K562 (cell line): Measurements from ENCODE around the gene TLE6. TPM values are rescaled to one million over a fixed set of nuclear protein-coding genes. Genes with fewer than 3 reads are reported as not detected.

ENCODE experiments used
- ATF7 ChIP-seq: fragments of 450-650 bp; IDR thresholded peaks from 2 replicates; pipeline ENCODE4 v1.7.1; 2014; ENCODE audit warnings: mild to moderate bottlenecking, moderate library complexity
- DACH1 ChIP-seq: fragments of 450-650 bp; IDR thresholded peaks from 2 replicates; pipeline ENCODE4 v1.6.1; 2018; ENCODE audit not compliant: partially characterized antibody
- EGR1 ChIP-seq: fragments of 450-650 bp; conservative IDR thresholded peaks from 2 replicates; pipeline ENCODE4 v1.6.1; 2017; ENCODE audit warnings: mild to moderate bottlenecking
- ETS2 ChIP-seq: IDR thresholded peaks from 2 replicates; pipeline ENCODE4 v1.6.1; 2016; ENCODE audit warnings: borderline replicate concordance, missing genetic modification characterization, mild to moderate bottlenecking, moderate library complexity, missing compliant biosample characterization; ENCODE audit not compliant: poor library complexity, severe bottlenecking
- EWSR1 ChIP-seq: fragments of 450-650 bp; IDR thresholded peaks from 2 replicates; pipeline ENCODE4 v1.6.1; 2018; ENCODE audit warnings: borderline replicate concordance, mild to moderate bottlenecking, low read depth, moderate library complexity; ENCODE audit not compliant: partially characterized antibody
- FOXK1 ChIP-seq: sonication (generic); formaldehyde crosslinking; IDR thresholded peaks from 2 replicates; pipeline ENCODE4 v1.8.0; 2022; ENCODE audit warnings: missing genetic modification reagents, mild to moderate bottlenecking, borderline replicate concordance
- ILK ChIP-seq: fragments of 450-650 bp; IDR thresholded peaks from 2 replicates; pipeline ENCODE4 v1.6.1; 2016; ENCODE audit warnings: missing genetic modification characterization, low read depth, mild to moderate bottlenecking, missing compliant biosample characterization, moderate library complexity, borderline replicate concordance
- KDM2B ChIP-seq: fragments of 250-450 bp; sonication (Bioruptor Pico); IDR thresholded peaks from 2 replicates; pipeline ENCODE4 v1.8.0; 2021; ENCODE audit warnings: mild to moderate bottlenecking, moderate library complexity
- OTX1 ChIP-seq: fragments of 450-650 bp; formaldehyde crosslinking; IDR thresholded peaks from 2 replicates; pipeline ENCODE4 v1.4.0; 2022; ENCODE audit warnings: mild to moderate bottlenecking
- PCBP1 ChIP-seq: fragments of 200-400 bp; formaldehyde crosslinking; IDR thresholded peaks from 2 replicates; pipeline ENCODE4 v1.6.1; 2018; ENCODE audit warnings: mild to moderate bottlenecking, low read depth, low read length; ENCODE audit not compliant: poor library complexity, severe bottlenecking
- POLR2A ChIP-seq: fragments of 450-650 bp; conservative IDR thresholded peaks from 2 replicates; pipeline ENCODE4 v1.6.1; 2016
- RBM17 ChIP-seq: fragments of 200-400 bp; formaldehyde crosslinking; IDR thresholded peaks from 2 replicates; pipeline ENCODE4 v1.6.1; 2017; ENCODE audit warnings: low read depth, mild to moderate bottlenecking, low read length, borderline replicate concordance
- RBM25 ChIP-seq: fragments of 200-400 bp; formaldehyde crosslinking; IDR thresholded peaks from 2 replicates; pipeline ENCODE4 v1.6.1; 2018; ENCODE audit warnings: low read length, low read depth, moderate library complexity; ENCODE audit not compliant: severe bottlenecking
- SAFB2 ChIP-seq: fragments of 200-400 bp; formaldehyde crosslinking; IDR thresholded peaks from 2 replicates; pipeline ENCODE4 v1.6.1; 2018; ENCODE audit warnings: borderline replicate concordance, low read length, low read depth, moderate library complexity; ENCODE audit not compliant: severe bottlenecking
- SMARCA5 ChIP-seq: fragments of 450-650 bp; IDR thresholded peaks from 2 replicates; pipeline ENCODE4 v1.6.1; 2016
- SP1 ChIP-seq: sonication (generic); formaldehyde crosslinking; IDR thresholded peaks from 2 replicates; pipeline ENCODE4 v1.8.1; 2022; ENCODE audit warnings: mild to moderate bottlenecking, missing genetic modification reagents
- ZC3H8 ChIP-seq: fragments of 450-650 bp; IDR thresholded peaks from 2 replicates; pipeline ENCODE4 v1.6.1; 2017
- ZNF175 ChIP-seq: fragments of 200-800 bp; sonication (Bioruptor generic); IDR thresholded peaks from 2 replicates; pipeline ENCODE4 v1.6.1; 2016; ENCODE audit warnings: low read depth, mild to moderate bottlenecking, missing genetic modification characterization, missing compliant biosample characterization
- ZNF3 ChIP-seq: fragments of 250-450 bp; sonication (Bioruptor Pico); IDR thresholded peaks from 2 replicates; pipeline ENCODE4 v1.5.0; 2021; ENCODE audit warnings: mild to moderate bottlenecking, moderate library complexity
- ZNF696 ChIP-seq: fragments of 250-450 bp; sonication (Bioruptor Pico); conservative IDR thresholded peaks from 2 replicates; pipeline ENCODE4 v1.4.0; 2020; ENCODE audit warnings: mild to moderate bottlenecking, moderate library complexity
- ZNF778 ChIP-seq: fragments of 450-650 bp; formaldehyde crosslinking; IDR thresholded peaks from 2 replicates; pipeline ENCODE4 v1.4.0; 2020; ENCODE audit warnings: mild to moderate bottlenecking, moderate library complexity
- polyA plus RNA-seq, 8 experiments: library from polyadenylated mRNA; depleted of rRNA in 4 of 8; stranded (reverse) in 5 of 8; unstranded in 3 of 8; fragments of >200 nt; fragmentation: Nextera tagmentation in 2 of 8; fragmentation: Illumina TruSeq in 1 of 8; extraction: Ambion mirVana in 2 of 8; extraction: Trizol in 1 of 8; gene quantifications; 2 replicates each; pipeline versions ENCODE4 v1.2.1 to v1.2.3, GENCODE V29; 2011 to 2014; ENCODE audit warnings: inconsistent platforms in 1 of 8, missing spikeins in 1 of 8
- total RNA-seq, 7 experiments: library from RNA; depleted of rRNA in 6 of 7; stranded (reverse); fragments of >200 nt in 6 of 7; fragmentation: Illumina TruSeq in 2 of 7; extraction: Trizol in 2 of 7; gene quantifications; 2 replicates each; pipeline versions ENCODE4 v1.2.1 to v1.2.3, GENCODE V29; 2011 to 2021; ENCODE audit warnings: low replicate concordance in 1 of 7
- TF ChIP-seq, protein P1 (sequence below): fragments of 450-650 bp; IDR thresholded peaks from 2 replicates; pipeline ENCODE4 v1.6.1; 2016; ENCODE audit warnings: low read depth

TLE6 gene
- total and polyA plus RNA-seq, 9 of the 15 experiments (the other 6 are each of a cell fraction or from before 2014, with no cell fraction given): 1.1 to 6.1 (median 2.5) TPM

DNA sequence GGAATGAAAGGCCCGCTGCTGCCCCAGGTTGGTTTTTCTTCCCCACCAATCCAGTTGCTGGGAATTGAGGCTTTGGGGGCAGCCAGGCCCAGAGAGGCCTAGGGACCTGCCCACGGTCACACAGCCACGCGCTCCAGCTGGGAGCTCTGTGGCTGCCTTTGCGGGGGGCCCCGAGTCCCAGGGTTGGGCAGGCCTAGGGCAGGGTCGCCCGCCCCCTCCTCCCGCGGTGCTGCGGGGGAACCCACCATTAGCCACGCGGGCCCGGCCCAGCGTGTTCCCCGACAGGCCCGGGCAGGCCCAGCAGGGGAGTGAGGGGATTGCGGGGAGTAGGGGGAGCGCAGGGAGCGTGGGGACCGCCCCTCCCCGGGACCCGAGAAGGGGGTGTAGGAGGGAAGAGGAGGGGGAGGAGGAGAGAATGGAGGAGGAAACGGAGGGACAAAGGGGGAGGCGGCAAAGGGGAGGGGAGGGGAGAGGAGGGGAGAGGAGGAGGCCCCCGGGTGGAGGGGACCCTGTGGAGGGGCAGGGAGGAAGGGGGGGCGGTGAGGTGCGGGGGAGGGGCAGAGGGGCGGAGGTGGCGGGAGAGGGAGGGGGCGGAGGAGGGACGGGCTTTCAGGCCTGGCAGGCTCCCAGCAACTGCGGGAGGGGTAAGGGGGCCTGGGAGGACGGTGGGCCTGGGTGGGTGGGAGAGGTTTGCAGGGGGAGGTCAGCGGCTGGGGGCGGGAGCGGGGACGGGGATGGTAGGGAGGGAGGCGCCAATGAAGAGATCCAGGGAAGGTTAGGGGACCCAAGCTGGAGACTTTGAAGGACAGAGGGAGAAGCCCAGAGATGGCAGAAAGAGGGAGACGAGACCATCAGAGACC lies 64.6 kb downstream of the TLE6 start (continued):
- TF ChIP-seq, protein P1, sequence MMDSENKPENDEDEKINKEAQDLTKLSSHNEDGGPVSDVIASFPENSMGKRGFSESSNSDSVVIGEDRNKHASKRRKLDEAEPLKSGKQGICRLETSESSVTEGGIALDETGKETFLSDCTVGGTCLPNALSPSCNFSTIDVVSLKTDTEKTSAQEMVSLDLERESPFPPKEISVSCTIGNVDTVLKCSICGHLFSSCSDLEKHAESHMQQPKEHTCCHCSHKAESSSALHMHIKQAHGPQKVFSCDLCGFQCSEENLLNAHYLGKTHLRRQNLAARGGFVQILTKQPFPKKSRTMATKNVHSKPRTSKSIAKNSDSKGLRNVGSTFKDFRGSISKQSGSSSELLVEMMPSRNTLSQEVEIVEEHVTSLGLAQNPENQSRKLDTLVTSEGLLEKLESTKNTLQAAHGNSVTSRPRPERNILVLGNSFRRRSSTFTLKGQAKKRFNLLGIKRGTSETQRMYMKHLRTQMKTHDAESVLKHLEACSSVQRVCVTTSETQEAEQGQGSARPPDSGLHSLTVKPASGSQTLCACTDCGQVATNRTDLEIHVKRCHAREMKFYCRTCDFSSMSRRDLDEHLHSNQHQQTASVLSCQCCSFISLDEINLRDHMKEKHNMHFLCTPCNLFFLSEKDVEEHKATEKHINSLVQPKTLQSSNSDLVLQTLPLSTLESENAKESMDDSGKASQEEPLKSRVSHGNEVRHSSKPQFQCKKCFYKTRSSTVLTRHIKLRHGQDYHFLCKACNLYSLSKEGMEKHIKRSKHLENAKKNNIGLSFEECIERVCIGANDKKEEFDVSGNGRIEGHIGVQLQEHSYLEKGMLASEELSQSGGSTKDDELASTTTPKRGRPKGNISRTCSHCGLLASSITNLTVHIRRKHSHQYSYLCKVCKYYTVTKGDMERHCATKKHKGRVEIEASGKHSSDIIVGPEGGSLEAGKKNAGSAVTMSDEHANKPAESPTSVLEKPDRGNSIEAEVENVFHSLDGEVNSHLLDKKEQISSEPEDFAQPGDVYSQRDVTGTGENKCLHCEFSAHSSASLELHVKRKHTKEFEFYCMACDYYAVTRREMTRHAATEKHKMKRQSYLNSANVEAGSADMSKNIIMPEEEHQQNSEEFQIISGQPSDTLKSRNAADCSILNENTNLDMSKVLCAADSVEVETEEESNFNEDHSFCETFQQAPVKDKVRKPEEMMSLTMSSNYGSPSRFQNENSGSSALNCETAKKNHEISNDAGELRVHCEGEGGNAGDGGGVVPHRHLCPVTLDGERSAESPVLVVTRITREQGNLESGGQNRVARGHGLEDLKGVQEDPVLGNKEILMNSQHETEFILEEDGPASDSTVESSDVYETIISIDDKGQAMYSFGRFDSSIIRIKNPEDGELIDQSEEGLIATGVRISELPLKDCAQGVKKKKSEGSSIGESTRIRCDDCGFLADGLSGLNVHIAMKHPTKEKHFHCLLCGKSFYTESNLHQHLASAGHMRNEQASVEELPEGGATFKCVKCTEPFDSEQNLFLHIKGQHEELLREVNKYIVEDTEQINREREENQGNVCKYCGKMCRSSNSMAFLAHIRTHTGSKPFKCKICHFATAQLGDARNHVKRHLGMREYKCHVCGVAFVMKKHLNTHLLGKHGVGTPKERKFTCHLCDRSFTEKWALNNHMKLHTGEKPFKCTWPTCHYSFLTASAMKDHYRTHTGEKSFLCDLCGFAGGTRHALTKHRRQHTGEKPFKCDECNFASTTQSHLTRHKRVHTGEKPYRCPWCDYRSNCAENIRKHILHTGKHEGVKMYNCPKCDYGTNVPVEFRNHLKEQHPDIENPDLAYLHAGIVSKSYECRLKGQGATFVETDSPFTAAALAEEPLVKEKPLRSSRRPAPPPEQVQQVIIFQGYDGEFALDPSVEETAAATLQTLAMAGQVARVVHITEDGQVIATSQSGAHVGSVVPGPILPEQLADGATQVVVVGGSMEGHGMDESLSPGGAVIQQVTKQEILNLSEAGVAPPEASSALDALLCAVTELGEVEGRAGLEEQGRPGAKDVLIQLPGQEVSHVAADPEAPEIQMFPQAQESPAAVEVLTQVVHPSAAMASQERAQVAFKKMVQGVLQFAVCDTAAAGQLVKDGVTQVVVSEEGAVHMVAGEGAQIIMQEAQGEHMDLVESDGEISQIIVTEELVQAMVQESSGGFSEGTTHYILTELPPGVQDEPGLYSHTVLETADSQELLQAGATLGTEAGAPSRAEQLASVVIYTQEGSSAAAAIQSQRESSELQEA: no peak
- TF ChIP-seq ZNF696 (CRISPR knock-in tag) (no peak), ZNF175 (CRISPR knock-in tag) (no peak), ATF7 (no peak), RBM17 (no peak), OTX1 (no peak), SAFB2 (no peak), DACH1 (no peak), KDM2B (CRISPR knock-in tag) (no peak), RBM25 (peak; percentile 77), SP1 (CRISPR knock-in tag) (no peak), EGR1 (peak; percentile 76), POLR2A (no peak), SMARCA5 (0 out of 2 replicates have a peak, but pooled peaks have one; percentile 67), ZNF778 (CRISPR knock-in tag) (no peak), PCBP1 (peak; percentile 86), ZC3H8 (no peak), FOXK1 (CRISPR knock-in tag) (no peak), ZNF3 (no peak), ETS2 (tag) (no peak), ILK (no peak), EWSR1 (no peak)
